ENCODE measurements around the gene NOD2.

- TF ChIP-seq GATA2 (IDR thresholded peaks at IDR 0.05; ENCODE audit: low read depth, low read length) (no peak), GATA3 (IDR thresholded peaks at IDR 0.05; ENCODE audit: low read depth, low read length) (no peak)
Measured at GRCh38 chr16:50735629-50736122, 42.3 kb downstream of the NOD2 start.

Data from SH-SY5Y (cell line).